CD14-positive monocyte (primary cell): ENCODE measurements around the gene CDH4. TPM values are rescaled to one million over a fixed set of nuclear protein-coding genes. Genes with fewer than 3 reads are reported as not detected.

Source experiments
- DNase-seq, 3 donors: peaks; one replicate each; pipeline ENCODE4 v3.0.0-alpha.2; 2011 to 2022
- H2AFZ ChIP-seq: 2 replicates; pipeline ENCODE4 v1.6.0; 2012; ENCODE audit warnings: mild to moderate bottlenecking, low read depth, low read length, inconsistent platforms; ENCODE audit not compliant: insufficient read depth, poor library complexity, severe bottlenecking
- H3K27ac ChIP-seq, 2 donors: 1 replicate in 1 of 2; 2 replicates in 1 of 2; pipeline ENCODE4 v1.5.1; 2012 to 2013; ENCODE audit warnings: low read length in 2 of 2, control low read depth in 1 of 2, inconsistent platforms in 1 of 2, low read depth in 1 of 2, mild to moderate bottlenecking in 1 of 2
- H3K27me3 ChIP-seq, 2 donors: one replicate each; pipeline versions ENCODE4 v1.6.0 to v1.6.1; 2011 to 2013; ENCODE audit warnings: low read length in 2 of 2; ENCODE audit not compliant: control insufficient read depth in 2 of 2, insufficient read depth in 2 of 2
- H3K36me3 ChIP-seq, 2 donors: replicated peaks in 1 of 2; 1 replicate in 1 of 2; 2 replicates in 1 of 2; pipeline versions ENCODE4 v1.5.1 to v1.6.1; 2012 to 2013; ENCODE audit warnings: low read length in 2 of 2, control low read depth in 1 of 2, inconsistent platforms in 1 of 2, mild to moderate bottlenecking in 1 of 2; ENCODE audit not compliant: insufficient read depth in 2 of 2, control insufficient read depth in 1 of 2
- H3K4me1 ChIP-seq, 2 donors: 1 replicate in 1 of 2; 2 replicates in 1 of 2; pipeline versions ENCODE4 v1.5.1 to v1.6.1; 2012 to 2013; ENCODE audit warnings: low read length in 2 of 2, control low read depth in 1 of 2, inconsistent platforms in 1 of 2, mild to moderate bottlenecking in 1 of 2, moderate library complexity in 1 of 2; ENCODE audit not compliant: insufficient read depth in 2 of 2, control insufficient read depth in 1 of 2
- H3K4me2 ChIP-seq: replicated peaks from 2 replicates; pipeline ENCODE3; 2012; ENCODE audit warnings: low read length, moderate library complexity, mild to moderate bottlenecking; ENCODE audit not compliant: poor library complexity, severe bottlenecking; ENCODE audit errors: extremely low read depth
- H3K4me3 ChIP-seq, 3 experiments: fragments of 200-600 bp in 1 of 3; sonication (generic) in 1 of 3; replicated peaks in 1 of 3; 1 replicate in 2 of 3; 2 replicates in 1 of 3; pipeline ENCODE4 v1.5.1; 2011 to 2013; ENCODE audit warnings: low read length in 3 of 3, mild to moderate bottlenecking in 3 of 3, control low read depth in 2 of 3, low read depth in 2 of 3, inconsistent platforms in 1 of 3, moderate library complexity in 1 of 3
- H3K79me2 ChIP-seq: 2 replicates; pipeline ENCODE4 v1.6.0; 2012; ENCODE audit warnings: mild to moderate bottlenecking, control low read depth, inconsistent platforms, low read length, moderate library complexity; ENCODE audit not compliant: insufficient read depth
- H3K9ac ChIP-seq: 2 replicates; pipeline ENCODE4 v1.6.0; 2017; ENCODE audit warnings: low read length, mild to moderate bottlenecking; ENCODE audit not compliant: insufficient read depth, poor library complexity, severe bottlenecking
- H3K9me3 ChIP-seq, 2 donors: replicated peaks in 1 of 2; 1 replicate in 1 of 2; 2 replicates in 1 of 2; pipeline versions ENCODE4 v1.5.1 to v1.6.1; 2012 to 2013; ENCODE audit warnings: low read length in 2 of 2, control low read depth in 1 of 2; ENCODE audit not compliant: control insufficient read depth in 1 of 2, insufficient read depth in 1 of 2
- H4K20me1 ChIP-seq: 2 replicates; pipeline ENCODE4 v1.6.0; 2012; ENCODE audit warnings: mild to moderate bottlenecking, low read length, control low read depth, moderate library complexity; ENCODE audit not compliant: insufficient read depth
- H3K27ac Mint-ChIP-seq, 7 donors: one replicate each; pipeline ENCODE4 v1.8.0; 2020; ENCODE audit warnings: mild to moderate bottlenecking in 7 of 7, mixed read lengths in 7 of 7, moderate library complexity in 6 of 7, inconsistent platforms in 2 of 7
- H3K27me3 Mint-ChIP-seq, 3 donors: one replicate each; pipeline ENCODE4 v1.8.0; 2021 to 2022; ENCODE audit warnings: low read depth in 3 of 3, mild to moderate bottlenecking in 3 of 3, mixed read lengths in 3 of 3, moderate library complexity in 3 of 3, inconsistent platforms in 1 of 3
- H3K36me3 Mint-ChIP-seq, 2 donors: one replicate each; pipeline ENCODE4 v1.8.0; 2020; ENCODE audit warnings: mixed read lengths in 2 of 2, inconsistent platforms in 1 of 2, mild to moderate bottlenecking in 1 of 2
- H3K4me1 Mint-ChIP-seq: one replicate; pipeline ENCODE4 v1.8.0; 2020; ENCODE audit warnings: mild to moderate bottlenecking, mixed read lengths
- H3K4me3 Mint-ChIP-seq, 2 donors: one replicate each; pipeline ENCODE4 v1.8.0; 2020; ENCODE audit warnings: mild to moderate bottlenecking in 2 of 2, mixed read lengths in 2 of 2, moderate library complexity in 1 of 2
- H3K9me3 Mint-ChIP-seq, 7 donors: one replicate each; pipeline ENCODE4 v1.8.0; 2020 to 2022; ENCODE audit warnings: mixed read lengths in 7 of 7, mild to moderate bottlenecking in 6 of 7, moderate library complexity in 6 of 7, inconsistent platforms in 2 of 7
- CTCF ChIP-seq: fragments of 200-600 bp; IDR thresholded peaks from one replicate; pipeline ENCODE4 v1.8.0; 2022; ENCODE audit warnings: antibody characterized with exemption, mild to moderate bottlenecking
- WGBS: methylation state at CpG from one replicate; pipeline ENCODE4 v1.1.5; 2013; ENCODE audit warnings: missing lambda C conversion rate; ENCODE audit not compliant: insufficient coverage; 5-methylcytosine and 5-hydroxymethylcytosine counted together
- intact Hi-C, 2 donors: fragments of 100-400 bp; cut with micrococcal nuclease; formaldehyde crosslinking; loops; one replicate each; pipeline versions ENCODE4 v1.15.0 to v1.15.1; 2023
- polyA plus RNA-seq, 3 donors: library from polyadenylated mRNA; depleted of rRNA in 1 of 3; unstranded in 2 of 3; stranded (reverse) in 1 of 3; fragments of 300-500 nt in 2 of 3; fragments of >200 nt in 1 of 3; fragmentation: Illumina TruSeq in 2 of 3; gene quantifications; 1 replicate in 2 of 3; 2 replicates in 1 of 3; pipeline ENCODE4 v1.2.3, GENCODE V29; 2012 to 2021

CDH4 gene
- polyA plus RNA-seq, 3 donors, result not detected

GRCh38 chr20:61615806-61616205 is 363.7 kb downstream of the CDH4 start:
- H4K20me1 ChIP-seq, result no peaks in the 10 kb centered on the region
- Mint-ChIP-seq H3K4me3 (no peak overlapping the region), H3K27me3 (peaks cover 0 to 3% (median 0%) of the 10 kb centered on the region in 3 donors), H3K4me1 (no peaks in the 10 kb centered on the region), H3K27ac (no peak overlapping the region), H3K9me3 (peaks cover 7 to 67% (median 52%) of the 10 kb centered on the region in 7 donors), H3K36me3 (no peaks in the 10 kb centered on the region)
- H3K27me3 ChIP-seq, result no peaks in the 10 kb centered on the region
- peaks cover 50 to 90% of the 10 kb centered on the region in 2 donors for H3K9me3 ChIP-seq
- intact Hi-C loops, result no loop called here
- no peaks in the 10 kb centered on the region for H3K79me2 ChIP-seq
- no peak overlapping the region for H3K4me2 ChIP-seq
- H3K36me3 ChIP-seq, result no peaks in the 10 kb centered on the region
- H2AFZ ChIP-seq, result no peak overlapping the region
- H3K27ac ChIP-seq, result no peak overlapping the region
- 94% methylated on average over 15 of the region's 15 CpGs for WGBS
- no peak for DNase-seq
- H3K4me1 ChIP-seq, result no peaks in the 10 kb centered on the region
- H3K4me3 ChIP-seq, result no peak overlapping the region
- H3K9ac ChIP-seq, result no peak overlapping the region
- no peak for TF ChIP-seq CTCF

- Mint-ChIP-seq H3K4me1 (no peaks in the 10 kb centered on the region), H3K36me3 (no peaks in the 10 kb centered on the region), H3K4me3 (no peak overlapping the region), H3K9me3 (peaks cover 3 to 71% (median 44%) of the 10 kb centered on the region in 7 donors), H3K27ac (no peak overlapping the region), H3K27me3 (peaks cover 0 to 3% (median 0%) of the 10 kb centered on the region in 3 donors)
- Histone ChIP-seq H3K36me3 (no peaks in the 10 kb centered on the region), H3K4me3 (no peak overlapping the region), H4K20me1 (no peaks in the 10 kb centered on the region), H3K4me1 (no peaks in the 10 kb centered on the region), H3K79me2 (no peaks in the 10 kb centered on the region), H3K9me3 (peaks cover 34 to 88% of the 10 kb centered on the region in 2 donors), H3K4me2 (no peak overlapping the region), H2AFZ (no peak overlapping the region), H3K27me3 (no peaks in the 10 kb centered on the region), H3K27ac (no peak overlapping the region), H3K9ac (no peak overlapping the region)
- no peak for DNase-seq
- intact Hi-C loops, result no loop called here
- TF ChIP-seq CTCF, result no peak
- WGBS, result 91% methylated on average over 10 of the region's 10 CpGs
Measured at GRCh38 chr20:61619751-61620150, 367.7 kb downstream of the CDH4 start.
